Hematopoietic multipotent progenitor cell treated with erythropoietin and hydrocortisone succinate and interleukin-3 and kit ligand, for 6 days (in vitro differentiated cells): Measurements from ENCODE around the gene PSMB5.

Source experiments
- DNase-seq: peaks from one replicate; pipeline ENCODE4 v3.0.0-alpha.2; 2015

Gene PSMB5

DNA sequence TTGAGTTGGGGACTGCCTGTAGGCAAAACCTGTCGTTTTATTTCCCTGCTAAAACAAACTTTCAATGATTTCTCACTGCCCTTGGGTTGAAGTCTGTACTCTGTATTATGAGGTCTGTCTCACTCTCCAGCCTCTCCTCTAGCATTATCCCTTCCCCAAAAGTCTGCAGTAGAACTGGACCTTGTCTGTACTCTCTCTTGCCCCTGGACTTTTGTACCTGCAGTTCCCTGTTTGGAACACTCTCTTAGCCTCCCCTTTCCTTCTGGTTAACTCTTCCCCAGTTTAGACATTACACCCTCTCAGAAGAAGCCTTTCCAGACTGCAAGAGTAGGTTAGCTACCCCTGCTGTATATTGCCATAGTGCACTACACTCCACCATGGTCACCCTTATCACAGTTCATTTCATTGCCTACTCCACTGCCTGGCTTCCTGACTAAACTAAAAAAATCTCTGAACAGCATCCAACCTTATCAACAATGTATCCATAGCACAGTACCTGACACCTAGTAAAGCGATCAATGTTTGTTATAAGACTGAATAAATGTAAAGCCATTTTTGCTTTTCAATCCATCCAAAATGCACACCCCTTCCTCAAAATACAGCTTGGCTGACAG is 48.7 kb downstream of the PSMB5 start:
- DNase-seq, result no peak

- no peak for DNase-seq
Measured at GRCh38 chr14:22984959-22985658, 49.6 kb downstream of the PSMB5 start.

DNA sequence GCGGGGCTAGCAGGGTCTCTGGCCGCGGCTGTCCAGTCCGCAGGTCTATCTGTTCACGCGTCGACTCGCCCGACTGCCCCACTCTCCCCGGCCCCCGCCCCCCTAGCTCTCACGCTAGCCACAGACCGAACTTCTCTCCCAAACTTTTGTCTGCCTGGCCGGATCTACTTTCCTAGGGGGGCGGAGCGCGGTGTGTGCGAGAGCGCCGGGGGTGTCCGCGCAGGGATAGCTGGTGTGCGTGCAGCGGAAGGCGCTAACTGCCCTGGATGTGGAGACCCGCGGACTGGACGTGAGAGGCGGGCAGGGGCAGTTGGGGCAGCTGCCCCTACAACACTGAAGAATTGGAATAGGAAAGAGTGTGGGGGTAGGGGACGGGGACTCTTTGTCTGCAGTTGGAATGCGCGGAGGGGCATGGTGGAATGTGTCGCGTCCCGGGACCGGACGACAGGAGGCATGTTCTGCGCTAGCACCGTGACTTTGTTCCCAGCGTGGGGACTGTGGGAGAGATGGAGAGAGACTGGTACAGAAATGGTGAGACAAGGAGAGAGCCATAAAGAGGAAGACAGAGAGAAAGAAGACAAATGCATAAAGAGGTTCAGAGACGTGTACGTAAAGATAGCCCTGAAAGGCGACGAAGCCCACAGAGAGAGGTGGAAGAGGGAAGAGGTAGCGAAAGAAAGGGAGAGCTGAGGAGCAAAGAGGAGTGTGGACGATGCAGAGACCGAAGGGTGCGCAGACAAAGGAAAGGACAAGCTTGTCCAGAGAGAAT is 52.0 kb downstream of the PSMB5 start, which contains the start of gene AJUBA:
AJUBA (minus strand) TSS at position 75 of the 769 bp plus-strand sequence. CDS start 285 bp downstream, outside the sequence.
- DNase-seq, result peak; percentile 90

DNA sequence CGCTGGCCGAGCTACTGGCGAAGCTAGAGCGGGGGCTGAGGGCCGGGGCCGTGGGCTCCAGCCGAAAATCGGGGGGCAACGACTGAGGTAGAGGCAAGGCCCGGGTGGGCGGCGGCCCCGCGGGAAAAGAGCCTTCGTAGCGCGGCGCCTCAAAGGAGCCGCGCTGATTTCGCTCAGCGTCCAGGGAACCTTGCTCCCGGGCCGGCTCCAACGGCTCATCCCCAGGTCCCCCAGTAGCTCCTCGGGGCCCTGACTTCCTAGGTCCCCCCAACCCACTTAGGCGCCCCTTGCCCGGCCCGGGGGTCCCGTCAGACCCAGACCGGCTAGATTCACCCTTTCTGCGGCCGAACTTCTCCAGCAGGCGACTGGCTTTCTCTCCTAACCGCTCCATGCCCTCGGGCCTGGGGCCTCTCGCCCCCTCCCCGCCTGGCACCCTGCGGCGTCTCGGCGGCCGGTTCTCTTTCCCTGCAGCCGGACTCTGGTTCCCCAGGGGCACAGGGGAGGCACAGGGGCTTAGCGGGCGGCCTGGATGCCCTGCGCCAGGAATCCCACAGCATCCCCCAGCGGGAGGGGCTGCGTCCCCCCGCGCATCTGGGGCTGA is 52.7 kb downstream of the PSMB5 start:
- no peak for DNase-seq

DNA sequence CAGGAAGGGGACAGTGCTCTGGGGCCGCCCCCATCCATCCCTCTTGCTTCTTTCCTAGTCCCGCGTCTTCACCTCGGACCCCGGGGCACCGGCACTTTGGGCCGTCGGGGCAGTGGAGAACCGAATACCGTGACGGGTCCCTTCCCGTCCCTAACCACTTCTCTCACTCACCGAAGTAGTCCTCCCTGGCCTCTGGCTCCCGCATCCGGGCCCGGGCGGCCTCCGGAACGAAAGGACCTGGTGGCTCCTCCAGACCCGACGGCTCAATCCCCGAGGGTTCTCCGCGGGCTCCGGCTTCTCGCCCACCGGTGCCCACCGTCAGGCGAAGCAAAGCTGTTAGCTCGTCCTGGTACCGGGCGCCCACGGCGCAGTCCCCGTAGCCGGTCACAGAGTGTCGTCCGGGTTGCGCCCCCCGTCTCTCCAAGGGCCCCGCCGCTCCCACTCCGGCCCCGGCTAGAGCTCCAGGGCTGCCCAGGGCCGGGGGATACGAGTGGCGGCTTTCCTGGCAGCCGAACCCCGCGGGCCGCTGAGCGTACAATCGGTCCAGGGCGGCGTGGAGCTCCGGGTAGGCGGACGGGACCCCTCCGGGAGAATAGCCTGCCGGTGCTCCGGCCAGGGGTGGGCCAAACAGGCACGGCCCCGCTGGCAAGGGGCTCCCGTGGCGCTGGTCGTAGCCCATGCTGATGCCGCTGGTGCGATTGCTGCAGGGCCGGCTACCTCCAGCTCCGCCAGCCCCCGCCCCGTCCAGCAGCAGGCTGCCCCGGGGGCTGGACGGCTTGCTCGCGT is 53.4 kb downstream of the PSMB5 start:
- no peak for DNase-seq

GRCh38 chr14:22980672-22981089 is 54.0 kb downstream of the PSMB5 start:
- peak; percentile 20 for DNase-seq

DNA sequence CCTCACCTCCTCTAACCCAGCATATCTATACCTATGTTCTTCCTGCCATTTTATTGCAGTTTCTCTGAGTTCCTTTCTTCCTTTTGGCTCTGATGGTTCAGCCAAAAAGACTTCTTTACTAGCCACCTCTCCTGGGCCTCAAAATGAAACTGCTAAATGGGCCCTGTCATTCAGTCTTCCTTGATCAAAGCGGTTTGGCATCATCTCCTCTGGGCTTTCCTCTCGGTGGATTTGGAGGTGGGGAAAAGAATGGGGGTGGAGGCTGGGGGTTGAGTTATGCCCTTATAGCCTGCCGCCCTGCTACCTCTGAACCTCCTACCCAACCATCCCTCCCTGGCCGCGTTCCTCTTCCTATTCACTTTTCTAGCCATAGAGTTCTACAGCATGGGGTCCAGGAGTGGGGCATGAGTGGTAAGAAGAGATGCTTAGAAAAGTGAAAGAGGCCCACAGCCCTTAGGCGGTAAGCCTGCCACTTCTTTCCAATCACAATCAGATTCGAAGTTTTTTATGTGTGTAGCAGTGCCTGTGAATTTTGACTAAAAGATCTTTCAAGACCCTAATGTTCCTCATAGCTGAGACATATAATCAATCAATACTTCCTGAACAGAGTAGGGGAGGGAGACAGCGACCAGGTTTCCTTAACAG is 54.8 kb downstream of the PSMB5 start:
- no peak for DNase-seq

DNA sequence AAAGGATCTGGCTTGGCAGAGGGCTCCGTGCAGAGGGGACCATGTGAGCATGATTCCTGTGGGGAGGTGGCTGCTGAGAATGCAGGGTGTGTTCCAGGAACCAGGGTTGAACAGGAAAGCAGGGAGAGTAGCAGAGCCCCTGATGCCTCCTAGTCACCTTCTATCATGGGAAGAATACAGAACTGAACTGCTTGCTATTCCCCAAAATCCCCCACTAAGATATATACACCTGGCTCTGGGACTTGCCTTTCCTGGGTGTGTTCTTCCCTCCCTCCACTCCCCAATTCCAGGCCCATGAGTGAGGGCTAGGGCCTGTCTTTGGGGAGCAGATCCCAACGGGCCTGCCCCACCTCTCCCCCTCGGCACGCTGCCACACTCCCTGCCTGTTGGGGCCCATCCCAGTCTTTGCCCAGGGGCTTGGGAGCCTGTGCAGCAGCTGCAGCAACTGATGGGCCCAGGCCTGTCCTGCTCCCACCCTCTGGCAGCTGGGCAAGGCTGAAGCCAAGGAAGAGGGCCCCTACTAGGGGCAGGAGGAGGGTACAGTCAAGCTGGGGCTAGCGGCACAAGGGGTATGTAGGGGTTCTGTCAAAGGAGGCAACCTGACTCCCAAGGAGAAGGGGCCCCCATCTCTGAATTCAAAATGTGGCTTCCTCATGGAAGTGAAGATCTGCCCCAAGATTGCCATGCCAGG is 55.6 kb downstream of the PSMB5 start:
- DNase-seq, result no peak

GRCh38 chr14:22978487-22978837 is 56.2 kb downstream of the PSMB5 start:
- DNase-seq, result no peak

GRCh38 chr14:22977684-22978486 is 56.8 kb downstream of the PSMB5 start:
- DNase-seq, result no peak

- no peak for DNase-seq
Measured at GRCh38 chr14:22977434-22977683, 57.3 kb downstream of the PSMB5 start.

DNA sequence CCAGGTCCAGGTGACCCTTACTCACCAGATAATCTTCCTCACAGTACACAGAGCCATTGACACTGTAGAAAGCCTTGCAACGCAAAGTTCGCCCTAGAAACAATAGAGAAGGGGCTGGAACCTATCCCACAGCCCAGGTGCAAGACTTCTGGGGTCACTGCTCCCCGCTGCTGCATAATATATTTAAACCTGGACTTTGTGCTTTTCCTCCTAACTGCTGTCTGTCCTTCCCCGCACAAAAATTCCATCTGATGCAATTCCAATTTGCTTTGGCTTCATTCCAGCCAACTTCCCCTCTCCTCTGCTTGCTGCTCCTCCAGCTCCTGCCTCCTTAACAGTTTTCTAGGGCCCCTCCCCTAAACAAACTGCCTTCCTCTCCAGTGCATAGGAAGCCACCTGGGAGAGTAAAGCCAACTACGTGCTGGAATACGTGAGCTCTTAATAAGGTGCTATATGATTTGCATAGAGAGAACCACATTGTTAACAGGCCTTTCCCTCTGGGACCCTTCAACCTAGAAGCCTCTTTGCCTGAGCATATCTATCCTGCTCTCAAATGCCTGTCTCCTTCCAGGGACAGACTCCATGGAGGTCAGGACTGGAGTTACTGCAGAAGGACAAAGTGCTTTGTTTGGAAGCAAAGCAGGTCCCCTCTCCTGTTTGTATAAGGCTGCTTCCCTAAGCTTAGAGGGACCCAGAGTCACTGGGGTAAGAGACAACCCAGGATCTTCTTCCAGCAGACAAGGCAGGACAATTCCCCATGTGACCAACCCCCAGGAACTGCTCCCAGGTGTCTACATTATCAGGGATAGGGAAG is 57.9 kb downstream of the PSMB5 start:
- DNase-seq, result no peak
